ENCODE results near the gene QRFP.

QRFP gene

DNA sequence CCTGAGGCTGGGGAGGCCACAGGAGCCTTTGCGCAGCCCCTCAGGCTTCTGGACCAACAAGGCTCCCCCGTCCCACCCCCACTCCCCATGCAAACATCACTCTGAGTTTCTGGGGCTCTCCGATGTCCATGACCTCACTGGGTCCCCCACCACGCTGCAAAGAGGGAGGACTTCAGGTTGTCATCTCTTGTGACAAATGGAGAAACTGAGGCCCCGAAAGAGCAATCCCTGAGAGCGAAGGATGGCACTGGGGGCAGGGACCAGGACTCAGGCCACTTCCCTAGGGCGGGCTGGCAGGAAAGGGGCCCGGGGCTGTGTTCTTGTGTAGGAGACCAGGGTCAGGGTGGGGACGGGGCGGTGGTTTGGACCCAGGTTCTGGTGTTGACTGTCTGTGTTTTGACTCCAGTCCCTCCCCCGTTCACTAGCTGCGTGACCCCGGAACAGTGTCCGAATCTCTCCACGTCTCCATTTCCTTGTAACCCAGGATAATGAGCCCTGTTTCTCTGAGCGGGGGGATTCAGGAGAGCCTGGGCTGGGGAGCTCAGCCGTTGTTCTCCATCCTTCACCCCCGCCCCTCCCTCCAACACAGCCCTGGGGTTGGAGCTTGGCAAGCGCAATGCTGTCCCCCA is 28.6 kb upstream of the QRFP start:
- no peak overlapping the region for H3K4me3 ChIP-seq (ENCODE audit: low read length in 2 of 2)
- H3K27me3 ChIP-seq (ENCODE audit: control insufficient read depth in 2 of 2, insufficient read depth in 2 of 2, low read length in 2 of 2), result no peaks in the 10 kb centered on the region
- H3K9ac ChIP-seq (ENCODE audit: low read depth in 1 of 2, low read length in 2 of 2), result no peak overlapping the region
- no peaks in the 10 kb centered on the region for H3K4me1 ChIP-seq (ENCODE audit: control insufficient read depth in 2 of 2, insufficient read depth in 2 of 2, low read length in 2 of 2)
- H3K36me3 ChIP-seq (ENCODE audit: control insufficient read depth in 2 of 2, insufficient read depth in 2 of 2, low read length in 2 of 2), result no peaks in the 10 kb centered on the region
- H3K27ac ChIP-seq (ENCODE audit: low read depth in 2 of 2, low read length in 2 of 2), result no peak overlapping the region
- no peaks in the 10 kb centered on the region for H3K9me3 ChIP-seq (ENCODE audit: control insufficient read depth in 2 of 2, low read length in 2 of 2)

DNA sequence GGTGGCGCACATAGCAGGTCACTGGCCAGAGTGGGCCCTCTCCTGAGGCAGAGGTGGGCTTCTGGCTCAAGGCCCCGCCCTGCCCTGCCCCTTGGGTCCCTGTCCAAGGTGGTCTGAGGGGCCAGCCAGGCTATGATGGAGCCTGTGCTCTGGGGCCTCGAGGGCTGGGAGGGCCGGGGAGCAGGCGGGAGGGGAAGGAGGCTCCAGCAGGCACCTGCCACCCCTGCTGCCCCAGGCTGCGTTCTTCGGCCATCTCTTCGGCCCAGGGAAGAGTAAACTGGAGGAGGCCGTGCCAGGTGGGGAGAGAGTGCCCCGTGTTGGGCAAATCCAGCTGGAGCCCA is 27.8 kb upstream of the QRFP start:
- H3K4me3 ChIP-seq (ENCODE audit: low read length in 2 of 2), result no peak overlapping the region
- H3K4me1 ChIP-seq (ENCODE audit: control insufficient read depth in 2 of 2, insufficient read depth in 2 of 2, low read length in 2 of 2), result no peaks in the 10 kb centered on the region
- H3K9ac ChIP-seq (ENCODE audit: low read depth in 1 of 2, low read length in 2 of 2), result no peak overlapping the region
- no peaks in the 10 kb centered on the region for H3K27me3 ChIP-seq (ENCODE audit: control insufficient read depth in 2 of 2, insufficient read depth in 2 of 2, low read length in 2 of 2)
- H3K9me3 ChIP-seq (ENCODE audit: control insufficient read depth in 2 of 2, low read length in 2 of 2), result no peaks in the 10 kb centered on the region
- H3K36me3 ChIP-seq (ENCODE audit: control insufficient read depth in 2 of 2, insufficient read depth in 2 of 2, low read length in 2 of 2), result no peaks in the 10 kb centered on the region
- H3K27ac ChIP-seq (ENCODE audit: low read depth in 2 of 2, low read length in 2 of 2), result no peak overlapping the region

DNA sequence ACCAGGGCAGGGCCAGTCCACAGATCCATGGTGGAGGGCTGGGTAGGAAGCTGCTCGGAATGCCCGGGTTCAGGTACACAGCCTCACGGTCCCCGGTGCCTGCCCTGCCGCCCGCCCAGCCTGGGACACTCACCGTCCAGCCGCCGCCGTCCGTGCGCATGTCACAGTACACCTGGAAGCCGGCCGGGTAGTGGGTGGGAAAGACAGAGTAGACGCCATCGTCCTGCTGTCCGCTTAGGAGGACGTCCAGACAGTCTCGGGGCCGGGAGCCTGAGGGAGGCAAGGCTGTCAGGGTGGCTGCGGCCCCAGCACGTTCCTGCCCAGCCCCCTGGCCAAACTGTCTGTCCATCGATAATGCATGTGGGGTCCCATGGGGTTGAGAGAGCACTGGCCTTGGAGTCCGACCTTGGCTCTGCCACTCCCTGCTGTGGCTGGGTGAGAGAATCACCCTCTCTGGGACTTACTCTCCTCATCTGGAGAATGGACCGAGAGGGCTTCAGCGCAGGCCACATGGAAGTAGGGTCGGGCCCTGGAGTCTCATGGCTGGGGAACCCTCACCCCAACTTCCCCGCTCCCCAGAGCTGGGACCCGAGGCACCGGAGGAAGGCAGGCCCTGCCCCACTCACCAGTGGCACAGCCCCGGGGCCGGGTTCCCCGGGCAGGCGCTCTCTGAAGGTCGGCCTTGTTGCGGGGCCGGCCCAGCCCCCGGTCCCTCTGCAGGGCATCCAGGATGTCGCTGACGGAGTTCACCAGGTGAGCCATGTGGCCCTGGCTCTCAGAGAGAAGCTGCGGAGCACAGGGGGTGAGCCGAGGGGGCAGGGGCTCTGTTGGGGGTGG is 27.2 kb upstream of the QRFP start:
- Histone ChIP-seq H3K4me3 (ENCODE audit: low read length in 2 of 2) (no peak overlapping the region), H3K9ac (ENCODE audit: low read depth in 1 of 2, low read length in 2 of 2) (no peak overlapping the region), H3K4me1 (ENCODE audit: control insufficient read depth in 2 of 2, insufficient read depth in 2 of 2, low read length in 2 of 2) (no peaks in the 10 kb centered on the region), H3K36me3 (ENCODE audit: control insufficient read depth in 2 of 2, insufficient read depth in 2 of 2, low read length in 2 of 2) (no peaks in the 10 kb centered on the region), H3K9me3 (ENCODE audit: control insufficient read depth in 2 of 2, low read length in 2 of 2) (no peaks in the 10 kb centered on the region), H3K27ac (ENCODE audit: low read depth in 2 of 2, low read length in 2 of 2) (no peak overlapping the region), H3K27me3 (ENCODE audit: control insufficient read depth in 2 of 2, insufficient read depth in 2 of 2, low read length in 2 of 2) (no peaks in the 10 kb centered on the region)

- Histone ChIP-seq H3K9me3 (ENCODE audit: control insufficient read depth in 2 of 2, low read length in 2 of 2) (no peaks in the 10 kb centered on the region), H3K27me3 (ENCODE audit: control insufficient read depth in 2 of 2, insufficient read depth in 2 of 2, low read length in 2 of 2) (no peaks in the 10 kb centered on the region), H3K9ac (ENCODE audit: low read depth in 1 of 2, low read length in 2 of 2) (no peak overlapping the region), H3K4me1 (ENCODE audit: control insufficient read depth in 2 of 2, insufficient read depth in 2 of 2, low read length in 2 of 2) (no peaks in the 10 kb centered on the region), H3K36me3 (ENCODE audit: control insufficient read depth in 2 of 2, insufficient read depth in 2 of 2, low read length in 2 of 2) (no peaks in the 10 kb centered on the region), H3K27ac (ENCODE audit: low read depth in 2 of 2, low read length in 2 of 2) (no peak overlapping the region), H3K4me3 (ENCODE audit: low read length in 2 of 2) (no peak overlapping the region)
Observed at GRCh38 chr9:130922893-130923610, 26.4 kb upstream of the QRFP start.

GRCh38 chr9:130921989-130922892 is 25.6 kb upstream of the QRFP start:
- no peaks in the 10 kb centered on the region for H3K27me3 ChIP-seq (ENCODE audit: control insufficient read depth in 2 of 2, insufficient read depth in 2 of 2, low read length in 2 of 2)
- no peak overlapping the region for H3K9ac ChIP-seq (ENCODE audit: low read depth in 1 of 2, low read length in 2 of 2)
- no peak overlapping the region for H3K27ac ChIP-seq (ENCODE audit: low read depth in 2 of 2, low read length in 2 of 2)
- H3K36me3 ChIP-seq (ENCODE audit: control insufficient read depth in 2 of 2, insufficient read depth in 2 of 2, low read length in 2 of 2), result no peaks in the 10 kb centered on the region
- H3K9me3 ChIP-seq (ENCODE audit: control insufficient read depth in 2 of 2, low read length in 2 of 2), result no peaks in the 10 kb centered on the region
- H3K4me3 ChIP-seq (ENCODE audit: low read length in 2 of 2), result no peak overlapping the region
- no peaks in the 10 kb centered on the region for H3K4me1 ChIP-seq (ENCODE audit: control insufficient read depth in 2 of 2, insufficient read depth in 2 of 2, low read length in 2 of 2)

DNA sequence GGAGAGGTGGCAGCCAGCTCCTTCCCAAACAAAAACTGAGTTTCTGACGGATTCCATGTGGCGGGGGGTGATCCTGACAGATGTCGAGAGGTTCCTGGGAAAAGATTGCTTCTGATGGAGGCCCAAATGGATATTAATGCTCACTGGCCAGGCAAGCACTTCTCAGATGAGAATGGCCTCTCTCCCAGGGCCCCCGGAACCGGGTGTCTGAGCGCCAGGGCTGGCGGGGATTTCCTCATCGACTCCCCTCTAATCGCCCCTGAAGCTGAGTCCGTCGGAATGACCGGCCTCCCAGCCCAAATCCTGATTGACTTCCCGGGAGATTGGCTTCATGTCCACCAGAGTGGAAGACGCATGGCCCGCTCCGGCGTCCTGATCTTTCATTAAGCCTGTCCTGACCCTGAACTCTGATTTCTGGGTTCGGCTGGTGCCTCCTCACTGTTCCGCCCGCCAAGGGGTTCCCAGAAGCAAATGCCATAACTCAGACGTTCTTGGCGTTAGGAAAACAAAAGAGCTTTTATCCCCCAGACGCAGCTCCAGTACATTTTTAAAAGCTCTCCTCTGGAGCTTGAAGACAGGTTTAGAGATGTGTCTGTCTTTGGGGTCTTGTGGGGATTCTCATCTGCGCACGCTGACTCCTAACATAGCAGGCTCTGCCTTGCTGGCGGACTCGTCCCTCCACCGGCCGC is 24.8 kb upstream of the QRFP start:
- no peaks in the 10 kb centered on the region for H3K4me1 ChIP-seq (ENCODE audit: control insufficient read depth in 2 of 2, insufficient read depth in 2 of 2, low read length in 2 of 2)
- H3K27me3 ChIP-seq (ENCODE audit: control insufficient read depth in 2 of 2, insufficient read depth in 2 of 2, low read length in 2 of 2), result no peaks in the 10 kb centered on the region
- H3K27ac ChIP-seq (ENCODE audit: low read depth in 2 of 2, low read length in 2 of 2), result no peak overlapping the region
- H3K36me3 ChIP-seq (ENCODE audit: control insufficient read depth in 2 of 2, insufficient read depth in 2 of 2, low read length in 2 of 2), result no peaks in the 10 kb centered on the region
- no peak overlapping the region for H3K9ac ChIP-seq (ENCODE audit: low read depth in 1 of 2, low read length in 2 of 2)
- no peaks in the 10 kb centered on the region for H3K9me3 ChIP-seq (ENCODE audit: control insufficient read depth in 2 of 2, low read length in 2 of 2)
- H3K4me3 ChIP-seq (ENCODE audit: low read length in 2 of 2), result no peak overlapping the region

GRCh38 chr9:130920762-130921299 is 24.2 kb upstream of the QRFP start:
- Histone ChIP-seq H3K4me1 (ENCODE audit: control insufficient read depth in 2 of 2, insufficient read depth in 2 of 2, low read length in 2 of 2) (no peaks in the 10 kb centered on the region), H3K9ac (ENCODE audit: low read depth in 1 of 2, low read length in 2 of 2) (no peak overlapping the region), H3K4me3 (ENCODE audit: low read length in 2 of 2) (no peak overlapping the region), H3K36me3 (ENCODE audit: control insufficient read depth in 2 of 2, insufficient read depth in 2 of 2, low read length in 2 of 2) (no peaks in the 10 kb centered on the region), H3K9me3 (ENCODE audit: control insufficient read depth in 2 of 2, low read length in 2 of 2) (no peaks in the 10 kb centered on the region), H3K27me3 (ENCODE audit: control insufficient read depth in 2 of 2, insufficient read depth in 2 of 2, low read length in 2 of 2) (no peaks in the 10 kb centered on the region), H3K27ac (ENCODE audit: low read depth in 2 of 2, low read length in 2 of 2) (no peak overlapping the region)

GRCh38 chr9:130920233-130920632 is 23.6 kb upstream of the QRFP start:
- Histone ChIP-seq H3K4me1 (ENCODE audit: control insufficient read depth in 2 of 2, insufficient read depth in 2 of 2, low read length in 2 of 2) (no peaks in the 10 kb centered on the region), H3K9me3 (ENCODE audit: control insufficient read depth in 2 of 2, low read length in 2 of 2) (no peaks in the 10 kb centered on the region), H3K4me3 (ENCODE audit: low read length in 2 of 2) (no peak overlapping the region), H3K27me3 (ENCODE audit: control insufficient read depth in 2 of 2, insufficient read depth in 2 of 2, low read length in 2 of 2) (no peaks in the 10 kb centered on the region), H3K36me3 (ENCODE audit: control insufficient read depth in 2 of 2, insufficient read depth in 2 of 2, low read length in 2 of 2) (no peaks in the 10 kb centered on the region), H3K9ac (ENCODE audit: low read depth in 1 of 2, low read length in 2 of 2) (no peak overlapping the region), H3K27ac (ENCODE audit: low read depth in 2 of 2, low read length in 2 of 2) (no peak overlapping the region)

DNA sequence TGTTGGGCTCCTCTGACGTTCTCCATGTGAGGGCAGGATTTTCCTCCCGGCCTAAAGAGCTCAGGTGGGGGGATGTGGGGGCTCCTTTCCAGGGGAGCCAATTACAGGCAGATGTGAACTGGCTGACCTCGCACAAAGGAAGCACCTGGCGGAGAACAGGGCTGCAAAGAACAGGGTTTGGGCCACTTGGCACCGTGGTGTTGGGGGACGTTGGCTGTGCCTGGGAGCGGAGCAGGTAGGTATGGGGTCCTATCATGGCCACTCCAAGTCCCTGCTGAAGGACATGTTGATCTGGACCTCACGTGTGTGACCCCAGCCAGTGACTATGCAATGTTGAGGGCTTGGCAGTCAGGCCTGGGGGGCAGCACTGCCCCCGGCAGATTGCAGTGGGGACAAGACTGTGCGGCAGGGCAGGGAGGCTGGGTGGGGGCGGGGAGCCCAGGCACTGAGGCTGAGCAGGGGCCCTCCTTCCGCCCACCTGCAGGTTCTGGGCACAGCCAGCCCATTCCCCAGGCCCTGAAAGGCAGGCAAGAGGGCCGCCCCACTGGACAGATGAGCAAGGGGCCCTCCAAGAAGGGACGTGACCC is 23.0 kb upstream of the QRFP start:
- Histone ChIP-seq H3K4me1 (ENCODE audit: control insufficient read depth in 2 of 2, insufficient read depth in 2 of 2, low read length in 2 of 2) (no peaks in the 10 kb centered on the region), H3K36me3 (ENCODE audit: control insufficient read depth in 2 of 2, insufficient read depth in 2 of 2, low read length in 2 of 2) (no peaks in the 10 kb centered on the region), H3K9ac (ENCODE audit: low read depth in 1 of 2, low read length in 2 of 2) (no peak overlapping the region), H3K27ac (ENCODE audit: low read depth in 2 of 2, low read length in 2 of 2) (no peak overlapping the region), H3K9me3 (ENCODE audit: control insufficient read depth in 2 of 2, low read length in 2 of 2) (no peaks in the 10 kb centered on the region), H3K4me3 (ENCODE audit: low read length in 2 of 2) (no peak overlapping the region), H3K27me3 (ENCODE audit: control insufficient read depth in 2 of 2, insufficient read depth in 2 of 2, low read length in 2 of 2) (no peaks in the 10 kb centered on the region)

All from mucosa of rectum (tissue), 2 donors.